Superior temporal gyrus (tissue), 1 donor: ENCODE measurements around the gene EP300.
"Not testable (repeated sequence)": the region's sequence is repeated elsewhere in the genome, so short reads cannot be mapped to it uniquely, and the experiment has no call there.

ENCODE experiments used
- DNase-seq: peaks from one replicate; pipeline ENCODE4 v3.0.0-alpha.2; 2016; ENCODE audit errors: extremely low spot score

Gene EP300

GRCh38 chr22:41092023-41092817, at the start of gene EP300:
Gene EP300, plus strand, starts transcription at chr22:41092592. Its CDS starts 413 bp downstream, at chr22:41093005.
- peak; percentile 45 for DNase-seq

- DNase-seq = no peak
These were observed 48.7 kb upstream of the EP300 start for GRCh38 chr22:41043722-41044121.

GRCh38 chr22:41045575-41045974, 46.8 kb upstream of the EP300 start:
- not testable (repeated sequence) for DNase-seq

GRCh38 chr22:41047801-41048211, 44.6 kb upstream of the EP300 start:
- DNase-seq = no peak

GRCh38 chr22:41048345-41048744, 44.0 kb upstream of the EP300 start:
- not testable (repeated sequence) for DNase-seq

GRCh38 chr22:41048791-41049717, 43.3 kb upstream of the EP300 start:
- DNase-seq = peak; percentile 30

- DNase-seq = not testable (repeated sequence)
These were observed 42.6 kb upstream of the EP300 start for GRCh38 chr22:41049795-41050194.

- no peak for DNase-seq
These were observed 41.5 kb upstream of the EP300 start for GRCh38 chr22:41050883-41051282.

GRCh38 chr22:41052661-41053490, 39.5 kb upstream of the EP300 start:
- no peak for DNase-seq

- no peak for DNase-seq
These were observed 35.3 kb upstream of the EP300 start for GRCh38 chr22:41057076-41057475.

- no peak for DNase-seq
These were observed 30.2 kb upstream of the EP300 start for GRCh38 chr22:41062146-41062545.

GRCh38 chr22:41064326-41064725, 28.1 kb upstream of the EP300 start:
- DNase-seq = not testable (repeated sequence)

GRCh38 chr22:41066341-41066740, 26.1 kb upstream of the EP300 start:
- DNase-seq = not testable (repeated sequence)

- not testable (repeated sequence) for DNase-seq
These were observed 24.4 kb upstream of the EP300 start for GRCh38 chr22:41067968-41068367.

- DNase-seq = no peak
These were observed 21.6 kb upstream of the EP300 start for GRCh38 chr22:41070665-41071331.

GRCh38 chr22:41074061-41074460, 18.3 kb upstream of the EP300 start:
- no peak for DNase-seq

- DNase-seq = no peak
These were observed 17.9 kb upstream of the EP300 start for GRCh38 chr22:41074466-41074865.

- DNase-seq = no peak
These were observed 17.3 kb upstream of the EP300 start for GRCh38 chr22:41074941-41075710.

- DNase-seq = no peak
These were observed 16.4 kb upstream of the EP300 start for GRCh38 chr22:41075946-41076345.

- DNase-seq = no peak
These were observed 15.5 kb upstream of the EP300 start for GRCh38 chr22:41076857-41077256.
